Endothelial cell of umbilical vein (primary cell): ENCODE measurements around the gene BPTF. TPM values are rescaled to one million over a fixed set of nuclear protein-coding genes. Genes with fewer than 3 reads are reported as not detected.
A peak's percentile ranks its signal among the peaks of the same experiment; 100 is the strongest.

Experiments used
- BruUV-seq: library from RNA; stranded (reverse); fragments of 400-500 nt; replicated peaks from 2 replicates; lab custom pipeline; 2021; lab: Mats Ljungman, UMichigan
- CTCF ChIA-PET: fragments of 300-600, 350-600 bp; sonication (Branson Sonifier 250); formaldehyde crosslinking; loops from one replicate; lab custom pipeline; 2021; ENCODE audit warnings: antibody characterized with exemption, inconsistent platforms; lab: Charles Lee
- POLR2A ChIA-PET: fragments of 300-600, 350-600 bp; sonication (Branson Sonifier 250); formaldehyde crosslinking; loops from one replicate; lab custom pipeline; 2021; ENCODE audit warnings: antibody characterized with exemption, inconsistent platforms; lab: Charles Lee
- DNase-seq: peaks from one replicate; pipeline ENCODE4 v3.0.0-alpha.2; 2011; ENCODE audit warnings: low read depth, low spot score
- FAIRE-seq: peaks from 2 replicates; lab custom pipeline; 2011; peaks lifted over from hg19 to GRCh38; lab: Jason Lieb, UNC
- H2AFZ ChIP-seq: 2 replicates; pipeline ENCODE4 v1.6.0; 2012; ENCODE audit warnings: low read depth, low read length, control low read depth, inconsistent platforms
- H3K27ac ChIP-seq: 2 replicates; pipeline ENCODE4 v1.5.1; 2011; ENCODE audit warnings: low read depth, mild to moderate bottlenecking, control low read depth, low read length, moderate library complexity; ENCODE audit not compliant: insufficient read depth
- H3K27me3 ChIP-seq, 2 experiments: 2 replicates each; pipeline versions ENCODE4 v1.6.0 to v1.6.1; 2011; ENCODE audit warnings: low read length in 2 of 2, mixed read lengths in 1 of 2; ENCODE audit not compliant: control insufficient read depth in 2 of 2, insufficient read depth in 2 of 2
- H3K36me3 ChIP-seq, 2 experiments: 2 replicates in 1 of 2; 3 replicates in 1 of 2; pipeline ENCODE4 v1.5.1; 2011; ENCODE audit warnings: low read length in 2 of 2, mild to moderate bottlenecking in 1 of 2, moderate library complexity in 1 of 2; ENCODE audit not compliant: control insufficient read depth in 2 of 2, insufficient read depth in 2 of 2; ENCODE audit errors: extremely low read depth in 1 of 2
- H3K4me1 ChIP-seq: 3 replicates; pipeline ENCODE4 v1.5.1; 2011; ENCODE audit warnings: mild to moderate bottlenecking, low read length; ENCODE audit not compliant: control insufficient read depth, insufficient read depth; ENCODE audit errors: extremely low read depth
- H3K4me2 ChIP-seq: 2 replicates; pipeline ENCODE4 v1.6.1; 2011; ENCODE audit warnings: low read length, control low read depth, mixed read lengths; ENCODE audit not compliant: insufficient read depth
- H3K4me3 ChIP-seq, 3 experiments: fragments of 200-600 bp in 1 of 3; sonication (generic), shearing (Covaris generic) in 1 of 3; replicated peaks in 1 of 3; 2 replicates each; pipeline ENCODE4 v1.5.1; 2011 to 2016; ENCODE audit warnings: control low read depth in 3 of 3, low read length in 3 of 3, mild to moderate bottlenecking in 2 of 3, inconsistent platforms in 1 of 3, low read depth in 1 of 3, moderate library complexity in 1 of 3; ENCODE audit not compliant: insufficient read depth in 1 of 3
- H3K79me2 ChIP-seq: 2 replicates; pipeline ENCODE4 v1.6.0; 2012; ENCODE audit warnings: low read length, inconsistent platforms; ENCODE audit not compliant: control insufficient read depth, insufficient read depth
- H3K9ac ChIP-seq: replicated peaks from 2 replicates; pipeline ENCODE3; 2011; ENCODE audit warnings: low read length, control low read depth; ENCODE audit not compliant: insufficient read depth; ENCODE audit errors: extremely low read depth
- H3K9me1 ChIP-seq: replicated peaks from 3 replicates; pipeline ENCODE4 v1.6.0; 2011; ENCODE audit warnings: mild to moderate bottlenecking, low read length; ENCODE audit not compliant: control insufficient read depth, insufficient read depth; ENCODE audit errors: extremely low read depth
- H3K9me3 ChIP-seq: replicated peaks from 2 replicates; pipeline ENCODE4 v1.5.1; 2012; ENCODE audit warnings: low read length, inconsistent platforms; ENCODE audit not compliant: control insufficient read depth, insufficient read depth
- H4K20me1 ChIP-seq: replicated peaks from 2 replicates; pipeline ENCODE3; 2011; ENCODE audit warnings: mild to moderate bottlenecking, low read length; ENCODE audit not compliant: control insufficient read depth, insufficient read depth; ENCODE audit errors: extremely low read depth
- CTCF ChIP-seq, 2 donors: IDR thresholded peaks; 1 replicate in 1 of 2; 2 replicates in 1 of 2; pipeline ENCODE4 v1.5.1; 2011; ENCODE audit warnings: low read length in 2 of 2, mild to moderate bottlenecking in 2 of 2, moderate library complexity in 2 of 2, control low read depth in 1 of 2, inconsistent platforms in 1 of 2, low read depth in 1 of 2; ENCODE audit not compliant: insufficient read depth in 1 of 2; ENCODE audit errors: extremely low read depth in 1 of 2
- EZH2 ChIP-seq: IDR thresholded peaks from 2 replicates; pipeline ENCODE4 v1.6.1; 2012; ENCODE audit warnings: borderline replicate concordance, low read depth, mild to moderate bottlenecking, moderate library complexity, low read length, inconsistent platforms; ENCODE audit not compliant: severe bottlenecking
- FOS ChIP-seq: IDR thresholded peaks from 2 replicates; pipeline ENCODE4 v1.6.1; 2011; ENCODE audit warnings: mild to moderate bottlenecking, low read length, moderate library complexity, borderline replicate concordance; ENCODE audit not compliant: insufficient read depth
- GATA2 ChIP-seq: IDR thresholded peaks from 2 replicates; pipeline ENCODE4 v1.7.0; 2011; ENCODE audit warnings: low read depth, mild to moderate bottlenecking, moderate library complexity, mixed read lengths, low read length; ENCODE audit not compliant: insufficient read length, insufficient read depth
- MAX ChIP-seq: IDR thresholded peaks from 2 replicates; pipeline ENCODE4 v1.6.1; 2011; ENCODE audit not compliant: insufficient read depth, insufficient read length
- MYC ChIP-seq: IDR thresholded peaks from one replicate; pipeline ENCODE4 v1.6.1; 2011; ENCODE audit warnings: mild to moderate bottlenecking, low read depth, low read length
- POLR2A ChIP-seq: IDR thresholded peaks from 2 replicates; pipeline ENCODE4 v1.6.1; 2012; ENCODE audit warnings: low read depth, mild to moderate bottlenecking, control low read depth, low read length
- POLR2AphosphoS5 ChIP-seq: IDR thresholded peaks from 2 replicates; pipeline ENCODE4 v1.6.1; 2012; ENCODE audit warnings: low read depth, mild to moderate bottlenecking, control low read depth, low read length, moderate library complexity; ENCODE audit not compliant: insufficient read depth
- dilution Hi-C: fragments of 300-500 bp; cut with MboI; formaldehyde crosslinking; loops from one replicate; pipeline ENCODE4 v1.15.0; 2019; ENCODE audit warnings: low sequenced_read_pairs; ENCODE audit not compliant: extremely low pct_ligation_motif_present
- intact Hi-C: fragments of 100-400 bp; cut with micrococcal nuclease; formaldehyde crosslinking; loops from one replicate; pipeline ENCODE4 v1.10.0; 2022
- polyA plus RNA-seq, 4 experiments: library from polyadenylated mRNA; depleted of rRNA in 3 of 4; stranded (reverse) in 3 of 4; unstranded in 1 of 4; fragments of >200 nt; gene quantifications; 2 replicates each; pipeline versions ENCODE4 v1.2.1 to v1.2.3, GENCODE V29; 2011 to 2012; ENCODE audit warnings: missing spikeins in 1 of 4
- total RNA-seq: library from RNA; stranded (reverse); gene quantifications from 2 replicates; pipeline ENCODE4 v1.2.3, GENCODE V29; 2021

BPTF gene
- total and polyA plus RNA-seq, 2 donors (not counting 3 experiments of a cell fraction or from before 2014, with no cell fraction given) = 41.0 to 88.1 TPM

- POLR2A ChIA-PET = no interaction called here
- TSS peak; percentile 13 for BruUV-seq
- Histone ChIP-seq H3K4me3 (no peak overlapping the region), H3K27ac (no peak overlapping the region), H3K9me3 (no peaks in the 10 kb centered on the region), H3K27me3 (no peaks in the 10 kb centered on the region), H2AFZ (no peak overlapping the region), H3K9ac (no peak overlapping the region), H3K79me2 (peaks cover 47% of the 10 kb centered on the region), H3K4me1 (no peaks in the 10 kb centered on the region), H3K9me1 (no peaks in the 10 kb centered on the region), H4K20me1 (peaks cover 4% of the 10 kb centered on the region), H3K4me2 (no peak overlapping the region), H3K36me3 (no peaks in the 10 kb centered on the region)
- CTCF ChIA-PET = no interaction called here
- FAIRE-seq = no peak
- TF ChIP-seq GATA2 (no peak), FOS (no peak), POLR2AphosphoS5 (no peak), MYC (no peak), EZH2 (no peak), MAX (no peak)
- intact Hi-C loops = no loop called here
- dilution Hi-C loops = no loop called here
- no peak for DNase-seq
Observed at GRCh38 chr17:67867591-67867990, 42.3 kb downstream of the BPTF start.

- Histone ChIP-seq H3K27ac (no peak overlapping the region), H3K4me1 (no peaks in the 10 kb centered on the region), H3K9ac (no peak overlapping the region), H3K27me3 (no peaks in the 10 kb centered on the region), H3K36me3 (no peaks in the 10 kb centered on the region), H3K4me3 (no peak overlapping the region), H3K4me2 (no peak overlapping the region), H3K9me3 (no peaks in the 10 kb centered on the region), H2AFZ (no peak overlapping the region), H3K79me2 (peaks cover 41% of the 10 kb centered on the region), H4K20me1 (no peaks in the 10 kb centered on the region), H3K9me1 (no peaks in the 10 kb centered on the region)
- no peak for TF ChIP-seq POLR2A
- no peak for TF ChIP-seq GATA2
- TF ChIP-seq MYC = no peak
- no peak for TF ChIP-seq CTCF (IDR thresholded peaks at IDR 0.05; ENCODE audit: extremely low read depth in 1 of 2, insufficient read depth in 1 of 2, low read depth in 1 of 2, low read length in 2 of 2)
- no peak for FAIRE-seq
- ChIA-PET CTCF (no interaction called here), POLR2A (interaction anchor here (0.5 kb wide), 1 partner anchor 141 kb away, joined by 3 read pairs; no protein-coding TSS in a partner anchor)
- dilution Hi-C loops = no loop called here
- no TSS peak for BruUV-seq
- DNase-seq = no peak
- intact Hi-C loops = no loop called here
Observed at GRCh38 chr17:67868176-67868575, 42.9 kb downstream of the BPTF start.
